HepG2 (cell line): ENCODE data around the gene CKLF. TPM values are rescaled to one million over a fixed set of nuclear protein-coding genes. Genes with fewer than 3 reads are reported as not detected.

Experiments
- ATAC-seq: fragments of 200-7000 bp; cut with Tn5 transposase; 3 replicates; pipeline ENCODE4 v1.9.1; 2020; ENCODE audit warnings: mild to moderate bottlenecking, moderate library complexity
- BruUV-seq: library from RNA; stranded (reverse); fragments of 400-500 nt; replicated peaks from 2 replicates; lab custom pipeline; 2021; lab: Mats Ljungman, UMichigan
- CTCF ChIA-PET: fragments of 300-600 bp; formaldehyde crosslinking; extraction: SDS; loops from one replicate; lab custom pipeline; 2021; ENCODE audit warnings: low total read pairs, inconsistent platforms, low intra/inter-chr PET ratio; lab: Yijun Ruan, JAX
- POLR2A ChIA-PET: fragments of 350-600 bp; sonication (Branson Sonifier 250); formaldehyde crosslinking; loops from one replicate; lab custom pipeline; 2020; ENCODE audit warnings: antibody characterized with exemption, inconsistent platforms; lab: Yijun Ruan, JAX
- DNase-seq: peaks from one replicate; pipeline ENCODE4 v3.0.0-alpha.2; 2015; ENCODE audit warnings: low spot score
- FAIRE-seq: peaks from 3 replicates; lab custom pipeline; 2011; peaks lifted over from hg19 to GRCh38; lab: Jason Lieb, UNC
- H2AFZ ChIP-seq: one replicate; pipeline ENCODE4 v1.6.1; 2011; ENCODE audit warnings: low read length, inconsistent platforms
- H3K27ac ChIP-seq: fragments of 300-600 bp; 3 replicates; pipeline ENCODE4 v1.8.0; 2011; ENCODE audit warnings: mixed run types, mild to moderate bottlenecking, mixed read lengths, low read length, inconsistent platforms; ENCODE audit not compliant: insufficient read depth; ENCODE audit errors: extremely low read length
- H3K27me3 ChIP-seq, 2 experiments: fragments of 200-600 bp in 1 of 2; 2 replicates in 1 of 2; 3 replicates in 1 of 2; pipeline versions ENCODE4 v1.6.0 to v1.8.0; 2011; ENCODE audit warnings: low read length in 2 of 2, mild to moderate bottlenecking in 2 of 2, moderate library complexity in 2 of 2, inconsistent platforms in 1 of 2; ENCODE audit not compliant: insufficient read depth in 2 of 2, control insufficient read depth in 1 of 2
- H3K36me3 ChIP-seq, 2 experiments: fragments of 200-600 bp in 1 of 2; replicated peaks in 1 of 2; 2 replicates in 1 of 2; 3 replicates in 1 of 2; pipeline versions ENCODE4 v1.5.1 to v1.8.0; 2011; ENCODE audit warnings: low read length in 2 of 2, inconsistent platforms in 1 of 2; ENCODE audit not compliant: insufficient read depth in 2 of 2, control insufficient read depth in 1 of 2
- H3K4me1 ChIP-seq: 2 replicates; pipeline ENCODE4 v1.5.1; 2012; ENCODE audit warnings: low read length, inconsistent platforms; ENCODE audit not compliant: insufficient read depth
- H3K4me2 ChIP-seq: 2 replicates; pipeline ENCODE4 v1.6.0; 2011; ENCODE audit warnings: low read depth, low read length, inconsistent platforms
- H3K4me3 ChIP-seq, 3 experiments: fragments of 200-600 bp in 1 of 3; sonication (generic), shearing (Covaris generic) in 1 of 3; replicated peaks in 1 of 3; 2 replicates each; pipeline ENCODE4 v1.5.1; 2011 to 2016; ENCODE audit warnings: low read length in 3 of 3, inconsistent platforms in 2 of 3, low read depth in 2 of 3, mild to moderate bottlenecking in 2 of 3, control low read depth in 1 of 3, mixed read lengths in 1 of 3; ENCODE audit not compliant: insufficient read depth in 1 of 3
- H3K79me2 ChIP-seq: one replicate; pipeline ENCODE4 v1.6.1; 2011; ENCODE audit warnings: low read length, inconsistent platforms; ENCODE audit not compliant: insufficient read depth
- H3K9ac ChIP-seq: 2 replicates; pipeline ENCODE4 v1.6.0; 2011; ENCODE audit warnings: mild to moderate bottlenecking, low read depth, low read length, inconsistent platforms; ENCODE audit not compliant: insufficient read depth
- H3K9me3 ChIP-seq: 2 replicates; pipeline ENCODE4 v1.5.1; 2012; ENCODE audit warnings: mild to moderate bottlenecking, low read length
- H4K20me1 ChIP-seq: 2 replicates; pipeline ENCODE4 v1.6.0; 2011; ENCODE audit warnings: inconsistent platforms, mild to moderate bottlenecking, low read length, moderate library complexity; ENCODE audit not compliant: insufficient read depth
- AKNA ChIP-seq: sonication (generic); formaldehyde crosslinking; IDR thresholded peaks from 2 replicates; pipeline ENCODE4 v1.4.0; 2020; ENCODE audit warnings: missing genetic modification reagents, borderline replicate concordance
- ELF1 ChIP-seq: sonication (generic); formaldehyde crosslinking; IDR thresholded peaks from 2 replicates; pipeline ENCODE4 v1.4.0; 2020; ENCODE audit warnings: missing genetic modification reagents
- NFKB2 ChIP-seq: sonication (generic); formaldehyde crosslinking; IDR thresholded peaks from 2 replicates; pipeline ENCODE4 v1.4.0; 2020; ENCODE audit warnings: missing genetic modification reagents, borderline replicate concordance
- RCOR2 ChIP-seq: IDR thresholded peaks from 2 replicates; pipeline ENCODE4 v1.6.1; 2016; ENCODE audit warnings: missing biosample characterization, missing genetic modification reagents
- SALL1 ChIP-seq: sonication (generic); formaldehyde crosslinking; IDR thresholded peaks from 2 replicates; pipeline ENCODE4 v1.8.0; 2022; ENCODE audit warnings: mild to moderate bottlenecking, missing genetic modification reagents
- WIZ ChIP-seq: sonication (generic); formaldehyde crosslinking; IDR thresholded peaks from 2 replicates; pipeline ENCODE4 v1.5.1; 2020; ENCODE audit warnings: mild to moderate bottlenecking, missing genetic modification reagents
- XRCC5 ChIP-seq: fragments of 200-400 bp; formaldehyde crosslinking; optimal IDR thresholded peaks from 2 replicates; pipeline ENCODE3; 2017; ENCODE audit warnings: mild to moderate bottlenecking, low read length
- ZBTB8A ChIP-seq: sonication (generic); formaldehyde crosslinking; IDR thresholded peaks from 2 replicates; pipeline ENCODE4 v1.4.0; 2020; ENCODE audit warnings: mild to moderate bottlenecking, low read depth, missing genetic modification reagents, borderline replicate concordance
- ZMYM4 ChIP-seq: sonication (generic); formaldehyde crosslinking; IDR thresholded peaks from 2 replicates; pipeline ENCODE4 v1.8.1; 2023; ENCODE audit warnings: mild to moderate bottlenecking, missing genetic modification reagents
- ZNF670 ChIP-seq: sonication (generic); formaldehyde crosslinking; IDR thresholded peaks from 2 replicates; pipeline ENCODE4 v1.8.0; 2022; ENCODE audit warnings: mild to moderate bottlenecking, missing genetic modification reagents, borderline replicate concordance
- WGBS: methylation state at CpG from one replicate; pipeline ENCODE4 v1.1.6; 2017; ENCODE audit warnings: low lambda C conversion rate; 5-methylcytosine and 5-hydroxymethylcytosine counted together
- in situ Hi-C: cut with HindIII; loops from 2 replicates; pipeline ENCODE4 v1.10.0; 2017; ENCODE audit warnings: low pct_unique_long_range_greater_than_20kb; ENCODE audit not compliant: extremely low pct_ligation_motif_present
- intact Hi-C: fragments of 100-400 bp; cut with micrococcal nuclease; formaldehyde crosslinking; loops from one replicate; pipeline ENCODE4 v1.10.0; 2022; ENCODE audit not compliant: unreplicated experiment
- polyA plus RNA-seq, 8 experiments: library from polyadenylated mRNA; depleted of rRNA in 3 of 8; stranded (reverse) in 7 of 8; unstranded in 1 of 8; fragments of >200 nt; fragmentation: Illumina TruSeq in 4 of 8; extraction: Trizol in 4 of 8; gene quantifications; 2 replicates each; pipeline versions ENCODE4 v1.2.1 to v1.2.3, GENCODE V29; 2011 to 2016; ENCODE audit warnings: low read depth in 4 of 8, missing spikeins in 1 of 8, mixed read lengths in 1 of 8; ENCODE audit not compliant: insufficient read depth in 1 of 8
- total RNA-seq, 5 experiments: library from RNA; depleted of rRNA; stranded (reverse); fragments of >200 nt; fragmentation: Illumina TruSeq; extraction: Trizol; gene quantifications; 2 replicates each; pipeline ENCODE4 v1.2.3, GENCODE V29; 2016; ENCODE audit warnings: low read depth in 1 of 5

CKLF gene
- total and polyA plus RNA-seq, 2 of the 13 experiments (the other 11 are each of a cell fraction or from before 2014, with no cell fraction given), result 120 to 167 TPM

GRCh38 chr16:66576296-66576695 lies 23.9 kb downstream of the CKLF start:
- DNase-seq (no peak), FAIRE-seq (no peak), ATAC-seq (no peak)
- no peak overlapping the region for H3K9ac ChIP-seq
- whole genome bisulfite sequencing, result 67% methylated on average over 5 of the region's 5 CpGs
- H3K27ac ChIP-seq, result no peak overlapping the region
- no peak overlapping the region for H2AFZ ChIP-seq
- no peak overlapping the region for H3K4me2 ChIP-seq
- in situ Hi-C loops (no loop called here), intact Hi-C loops (no loop called here)
- H3K27me3 ChIP-seq, result peaks cover 0 to 14% of the 10 kb centered on the region in 2 experiments; a peak in 2 of 5 replicates
- POLR2A ChIA-PET, result no interaction called here
- no peaks in the 10 kb centered on the region for H4K20me1 ChIP-seq
- H3K36me3 ChIP-seq, result no peaks in the 10 kb centered on the region
- BruUV-seq, result no TSS peak
- CTCF ChIA-PET, result no interaction called here
- TF ChIP-seq NFKB2 (CRISPR knock-in tag) (no peak), ELF1 (CRISPR knock-in tag) (no peak)
- no peak overlapping the region for H3K4me3 ChIP-seq
- H3K79me2 ChIP-seq, result no peaks in the 10 kb centered on the region
- H3K4me1 ChIP-seq, result no peaks in the 10 kb centered on the region
- H3K9me3 ChIP-seq, result no peaks in the 10 kb centered on the region

- Histone ChIP-seq H3K9me3 (no peaks in the 10 kb centered on the region), H4K20me1 (no peaks in the 10 kb centered on the region), H3K4me2 (no peak within 1 kb of the TSS), H3K27me3 (peaks cover 0 to 14% of the 10 kb centered on the region in 2 experiments; a peak in 2 of 5 replicates), H3K79me2 (no peaks in the 10 kb centered on the region), H3K4me1 (peaks cover 3% of the 10 kb centered on the region; the same call in 1 of the 2 replicates), H3K27ac (no peak within 1 kb of the TSS), H3K9ac (no peak within 1 kb of the TSS), H3K4me3 (no peak within 1 kb of the TSS), H2AFZ (no peak within 1 kb of the TSS), H3K36me3 (no peaks in the 10 kb centered on the region)
- ATAC-seq, result no peak
- intact Hi-C loops, result no loop called here
- CTCF ChIA-PET, result no interaction called here
- in situ Hi-C loops, result no loop called here
- POLR2A ChIA-PET, result no interaction called here
- no TSS peak for BruUV-seq
- 78% methylated on average over 77 of the region's 77 CpGs for WGBS
- no peak for FAIRE-seq
- DNase-seq, result no peak
- TF ChIP-seq XRCC5 (no peak), AKNA (CRISPR knock-in tag) (no peak), SALL1 (CRISPR knock-in tag) (no peak), RCOR2 (CRISPR knock-in tag) (no peak), WIZ (CRISPR knock-in tag) (no peak), ZNF670 (CRISPR knock-in tag) (no peak), ZBTB8A (no peak), ZMYM4 (CRISPR knock-in tag) (no peak)
Observed at GRCh38 chr16:66578651-66579531, 26.5 kb downstream of the CKLF start, which contains the start of gene CMTM2. Gene CMTM2, plus strand, starts transcription at chr16:66579463. Its CDS starts 145 bp downstream, at chr16:66579608.
